Colonic mucosa (tissue), 4 donors: ENCODE data around the gene CPEB4. TPM values are rescaled to one million over a fixed set of nuclear protein-coding genes. Genes with fewer than 3 reads are reported as not detected.

ENCODE experiments used
- DNase-seq: peaks from one replicate; pipeline ENCODE4 v3.0.0-alpha.2; 2020
- H3K27ac ChIP-seq: fragments of 200-600 bp; one replicate; pipeline ENCODE4 v1.8.0; 2021
- H3K27me3 ChIP-seq: fragments of 200-600 bp; one replicate; pipeline ENCODE4 v1.8.0; 2021
- H3K36me3 ChIP-seq: fragments of 200-600 bp; one replicate; pipeline ENCODE4 v1.8.0; 2021
- H3K4me1 ChIP-seq: fragments of 200-600 bp; one replicate; pipeline ENCODE4 v1.8.0; 2021; ENCODE audit warnings: mild to moderate bottlenecking
- H3K4me3 ChIP-seq: fragments of 200-600 bp; one replicate; pipeline ENCODE4 v1.8.0; 2021
- H3K9ac ChIP-seq, 2 donors: one replicate each; pipeline ENCODE4 v1.7.0; 2013; ENCODE audit warnings: control low read depth in 2 of 2, low read depth in 2 of 2, low read length in 2 of 2
- H3K9me3 ChIP-seq: fragments of 200-600 bp; one replicate; pipeline ENCODE4 v1.8.0; 2021
- intact Hi-C: fragments of 100-400 bp; cut with DNase I; formaldehyde crosslinking; loops from one replicate; pipeline ENCODE4 v1.14.1; 2022
- total RNA-seq, 2 donors: library from RNA; stranded (reverse); fragmentation: NEBNext Ultra II Directional in 1 of 2; extraction: Animal tissue kit (Norgen Biotek cat#: 25700) in 1 of 2; gene quantifications; one replicate each; pipeline ENCODE4 v1.2.1, GENCODE V29; 2021
- TF ChIP-seq, protein P1 (sequence below): fragments of 200-600 bp; IDR thresholded peaks from one replicate; pipeline ENCODE4 v1.8.0; 2022; ENCODE audit warnings: antibody characterized with exemption, mild to moderate bottlenecking
- donor health status: healthy.
- donor health status: DM: no; HTN: no; CAD: no.
- donor health status: DM: no; HTN: no; CAD: no.

Gene CPEB4
- total RNA-seq, 2 donors from 2014 or later = 23.3 to 41.7 TPM

DNA sequence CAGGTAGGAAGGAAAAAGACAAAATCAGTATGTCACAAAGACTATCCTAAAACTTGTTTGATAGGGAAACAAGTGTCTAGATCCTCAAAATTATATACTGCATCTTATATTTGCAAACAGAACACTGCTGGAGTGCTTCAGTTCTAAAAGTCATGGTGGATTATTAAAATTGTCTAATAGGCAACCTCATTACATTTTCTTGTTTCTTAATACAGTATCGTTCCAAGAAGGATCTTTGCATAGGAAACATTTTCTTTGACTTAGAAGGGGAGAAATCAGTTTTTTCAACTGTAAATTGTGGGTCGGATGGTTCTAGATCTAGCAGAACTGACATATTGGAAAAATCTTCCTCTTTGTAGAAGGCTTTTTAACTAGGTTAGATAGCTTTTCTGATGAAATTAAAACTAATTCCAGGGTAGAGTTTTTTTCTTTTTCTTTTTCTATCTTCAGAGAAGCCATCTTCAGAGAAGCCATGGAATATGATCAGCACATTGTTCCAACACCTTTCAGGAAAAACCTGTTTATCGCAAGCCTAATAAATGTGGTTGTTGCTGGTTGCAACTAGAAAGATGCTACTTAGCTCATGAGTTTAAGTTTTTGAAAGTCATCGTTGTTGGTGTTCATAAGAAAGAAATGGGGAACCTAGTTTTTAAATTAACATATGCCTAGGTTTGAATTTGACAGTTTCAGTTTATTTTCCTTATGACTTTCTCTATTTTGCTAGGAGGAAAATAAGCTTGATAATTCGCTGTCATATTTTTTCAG is 7.4 kb downstream of the CPEB4 start:
- no peak for DNase-seq
- Histone ChIP-seq H3K27me3 (no peaks in the 10 kb centered on the region), H3K9me3 (no peaks in the 10 kb centered on the region), H3K27ac (no peak overlapping the region), H3K9ac (no peak overlapping the region), H3K4me1 (no peaks in the 10 kb centered on the region), H3K4me3 (no peak overlapping the region), H3K36me3 (no peaks in the 10 kb centered on the region)
- TF ChIP-seq, protein P1, sequence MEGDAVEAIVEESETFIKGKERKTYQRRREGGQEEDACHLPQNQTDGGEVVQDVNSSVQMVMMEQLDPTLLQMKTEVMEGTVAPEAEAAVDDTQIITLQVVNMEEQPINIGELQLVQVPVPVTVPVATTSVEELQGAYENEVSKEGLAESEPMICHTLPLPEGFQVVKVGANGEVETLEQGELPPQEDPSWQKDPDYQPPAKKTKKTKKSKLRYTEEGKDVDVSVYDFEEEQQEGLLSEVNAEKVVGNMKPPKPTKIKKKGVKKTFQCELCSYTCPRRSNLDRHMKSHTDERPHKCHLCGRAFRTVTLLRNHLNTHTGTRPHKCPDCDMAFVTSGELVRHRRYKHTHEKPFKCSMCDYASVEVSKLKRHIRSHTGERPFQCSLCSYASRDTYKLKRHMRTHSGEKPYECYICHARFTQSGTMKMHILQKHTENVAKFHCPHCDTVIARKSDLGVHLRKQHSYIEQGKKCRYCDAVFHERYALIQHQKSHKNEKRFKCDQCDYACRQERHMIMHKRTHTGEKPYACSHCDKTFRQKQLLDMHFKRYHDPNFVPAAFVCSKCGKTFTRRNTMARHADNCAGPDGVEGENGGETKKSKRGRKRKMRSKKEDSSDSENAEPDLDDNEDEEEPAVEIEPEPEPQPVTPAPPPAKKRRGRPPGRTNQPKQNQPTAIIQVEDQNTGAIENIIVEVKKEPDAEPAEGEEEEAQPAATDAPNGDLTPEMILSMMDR = no peak
- intact Hi-C loops = no loop called here

DNA sequence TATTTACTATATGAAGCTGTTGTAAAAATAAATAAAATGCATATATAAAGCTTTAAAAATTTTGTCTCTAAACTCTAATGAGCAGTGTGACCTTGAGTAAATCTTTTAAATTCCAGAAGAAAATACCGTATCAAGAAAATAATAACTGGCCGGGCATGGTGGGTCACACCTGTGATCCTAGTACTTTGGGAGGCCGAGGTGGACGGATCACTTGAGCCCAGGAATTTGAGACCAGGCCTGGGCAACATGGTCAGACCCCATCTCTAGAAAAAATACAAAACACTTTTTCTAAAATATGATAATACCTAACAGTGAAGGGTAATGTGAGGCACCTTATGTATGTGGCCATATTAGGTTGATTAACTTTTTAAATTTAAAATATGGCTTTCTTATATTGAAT is 8.5 kb downstream of the CPEB4 start:
- H3K27ac ChIP-seq = no peak overlapping the region
- H3K4me1 ChIP-seq = no peaks in the 10 kb centered on the region
- DNase-seq = no peak
- TF ChIP-seq, protein P1 = no peak
- intact Hi-C loops = no loop called here
- H3K27me3 ChIP-seq = no peaks in the 10 kb centered on the region
- no peak overlapping the region for H3K4me3 ChIP-seq
- no peaks in the 10 kb centered on the region for H3K9me3 ChIP-seq
- no peaks in the 10 kb centered on the region for H3K36me3 ChIP-seq
- H3K9ac ChIP-seq = no peak overlapping the region

DNA sequence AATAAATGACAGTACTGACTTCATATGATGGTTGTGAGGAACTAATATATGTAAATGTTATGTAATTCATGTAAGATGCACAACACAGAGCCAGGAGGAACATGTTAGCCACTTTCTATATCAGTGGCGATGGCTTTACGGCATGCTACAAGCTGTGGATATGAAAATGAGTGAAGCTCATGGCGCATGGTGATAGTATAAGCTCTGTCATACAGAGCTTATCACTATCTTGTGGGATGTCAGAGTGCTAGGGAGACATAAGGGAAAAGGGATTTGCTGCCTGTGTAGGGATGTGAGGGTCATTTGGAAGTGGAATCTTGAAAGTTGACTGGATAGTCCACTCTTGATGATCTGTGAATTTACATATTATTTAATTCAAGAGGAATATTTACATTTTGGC is 13.6 kb downstream of the CPEB4 start:
- DNase-seq = no peak
- Histone ChIP-seq H3K27me3 (no peaks in the 10 kb centered on the region), H3K4me1 (no peaks in the 10 kb centered on the region), H3K9me3 (no peaks in the 10 kb centered on the region), H3K9ac (no peak overlapping the region), H3K27ac (no peak overlapping the region), H3K36me3 (no peaks in the 10 kb centered on the region), H3K4me3 (no peak overlapping the region)
- intact Hi-C loops = no loop called here
- TF ChIP-seq, protein P1 = no peak

DNA sequence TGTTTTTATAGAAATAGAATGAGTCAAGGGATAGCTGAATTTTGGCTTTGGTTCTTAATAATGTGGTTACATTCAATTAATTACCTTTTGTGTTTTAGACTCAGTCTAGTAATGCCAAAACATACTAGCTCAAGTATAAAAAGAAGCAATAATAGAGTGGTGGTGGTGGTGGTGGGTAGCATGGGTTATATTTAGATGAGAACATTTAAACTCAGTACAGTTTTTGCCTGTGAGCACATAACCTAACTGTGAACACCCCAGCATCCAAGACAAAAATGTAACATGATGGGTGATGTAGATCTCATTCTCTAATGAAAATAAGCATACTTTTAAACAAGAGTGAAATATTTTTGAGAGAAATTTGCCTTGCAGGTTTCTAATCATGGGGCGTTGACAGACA is 14.2 kb downstream of the CPEB4 start:
- intact Hi-C loops = no loop called here
- no peak for DNase-seq
- H3K27me3 ChIP-seq = no peaks in the 10 kb centered on the region
- no peak overlapping the region for H3K9ac ChIP-seq
- TF ChIP-seq, protein P1 = no peak
- H3K27ac ChIP-seq = no peak overlapping the region
- H3K4me1 ChIP-seq = no peaks in the 10 kb centered on the region
- no peaks in the 10 kb centered on the region for H3K9me3 ChIP-seq
- no peaks in the 10 kb centered on the region for H3K36me3 ChIP-seq
- H3K4me3 ChIP-seq = no peak overlapping the region

DNA sequence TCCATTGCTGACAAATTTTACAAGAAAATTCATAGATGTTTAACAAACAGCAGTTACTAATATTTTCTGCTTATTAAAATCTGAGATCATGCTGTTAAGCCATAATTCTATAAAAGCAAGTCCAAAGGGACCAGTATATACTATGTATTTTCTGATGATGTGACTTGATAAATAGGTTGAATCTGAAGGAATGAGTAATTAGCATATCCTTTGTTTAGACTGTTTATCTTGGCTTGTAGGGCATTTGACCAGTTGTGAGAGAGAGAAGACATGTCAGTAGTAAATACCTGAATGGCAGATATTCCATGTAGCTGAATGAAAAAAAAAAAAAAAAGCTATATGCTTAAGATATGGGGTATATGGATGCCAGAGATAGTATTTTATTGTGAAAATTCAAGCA is 14.6 kb downstream of the CPEB4 start:
- H3K4me1 ChIP-seq = no peaks in the 10 kb centered on the region
- TF ChIP-seq, protein P1 = no peak
- no peaks in the 10 kb centered on the region for H3K9me3 ChIP-seq
- H3K27ac ChIP-seq = no peak overlapping the region
- intact Hi-C loops = no loop called here
- H3K36me3 ChIP-seq = no peaks in the 10 kb centered on the region
- no peak overlapping the region for H3K9ac ChIP-seq
- DNase-seq = no peak
- H3K27me3 ChIP-seq = no peaks in the 10 kb centered on the region
- no peak overlapping the region for H3K4me3 ChIP-seq
